Mesendoderm (in vitro differentiated cells): ENCODE data around the gene EBF3.

Experiments used
- DNase-seq: peaks from one replicate; pipeline ENCODE4 v3.0.0; 2013
- H2AK5ac ChIP-seq: 2 replicates; pipeline ENCODE4 v1.6.1; 2013; ENCODE audit warnings: low read length, inconsistent platforms
- H2BK120ac ChIP-seq: 2 replicates; pipeline ENCODE4 v1.6.1; 2013; ENCODE audit warnings: low read depth, mild to moderate bottlenecking, low read length, moderate library complexity, mixed read lengths
- H2BK15ac ChIP-seq: replicated peaks from 2 replicates; pipeline ENCODE4 v1.6.1; 2013; ENCODE audit warnings: low read depth, mild to moderate bottlenecking, moderate library complexity
- H2BK5ac ChIP-seq: 2 replicates; pipeline ENCODE4 v1.6.1; 2013; ENCODE audit warnings: low read length, inconsistent platforms
- H3K18ac ChIP-seq: 2 replicates; pipeline ENCODE4 v1.6.1; 2013; ENCODE audit warnings: mild to moderate bottlenecking, low read length, mixed read lengths
- H3K23ac ChIP-seq: one replicate; pipeline ENCODE4 v1.6.1; 2013; ENCODE audit warnings: low read length
- H3K27ac ChIP-seq: 2 replicates; pipeline ENCODE4 v1.5.1; 2013; ENCODE audit warnings: low read depth, mild to moderate bottlenecking, inconsistent platforms, low read length, moderate library complexity
- H3K27me3 ChIP-seq: 2 replicates; pipeline ENCODE4 v1.6.1; 2013; ENCODE audit warnings: low read length, control low read depth, mild to moderate bottlenecking, inconsistent platforms; ENCODE audit not compliant: insufficient read depth, poor library complexity
- H3K36me3 ChIP-seq: 2 replicates; pipeline ENCODE4 v1.6.1; 2013; ENCODE audit warnings: low read length, inconsistent platforms; ENCODE audit not compliant: control insufficient read depth, insufficient read depth
- H3K4ac ChIP-seq: one replicate; pipeline ENCODE4 v1.6.1; 2013; ENCODE audit warnings: low read depth, mild to moderate bottlenecking, low read length, moderate library complexity
- H3K4me1 ChIP-seq: 2 replicates; pipeline ENCODE4 v1.6.1; 2013; ENCODE audit warnings: low read depth, low read length, inconsistent platforms; ENCODE audit not compliant: control insufficient read depth
- H3K4me2 ChIP-seq: 2 replicates; pipeline ENCODE4 v1.6.1; 2013; ENCODE audit warnings: low read length
- H3K4me3 ChIP-seq: 2 replicates; pipeline ENCODE4 v1.5.1; 2013; ENCODE audit warnings: mild to moderate bottlenecking, low read length
- H3K56ac ChIP-seq: one replicate; pipeline ENCODE4 v1.6.1; 2013; ENCODE audit warnings: low read length
- H3K79me1 ChIP-seq: 2 replicates; pipeline ENCODE4 v1.6.1; 2013; ENCODE audit warnings: low read length, inconsistent platforms
- H3K79me2 ChIP-seq: 2 replicates; pipeline ENCODE4 v1.6.1; 2013; ENCODE audit warnings: mild to moderate bottlenecking, low read length; ENCODE audit not compliant: control insufficient read depth, insufficient read depth
- H3K9ac ChIP-seq: 2 replicates; pipeline ENCODE4 v1.6.1; 2013; ENCODE audit warnings: low read length, inconsistent platforms
- H4K5ac ChIP-seq: one replicate; pipeline ENCODE4 v1.6.1; 2013; ENCODE audit warnings: low read length
- H4K8ac ChIP-seq: one replicate; pipeline ENCODE4 v1.6.1; 2013; ENCODE audit warnings: low read depth, mild to moderate bottlenecking, control low read depth, low read length, moderate library complexity
- WGBS: extraction: QIAGEN DNeasy Blood & Tissue Kit; methylation state at CpG from one replicate; pipeline ENCODE4 v1.1.7; 2013; ENCODE audit warnings: low lambda C conversion rate, missing lambda C conversion rate; ENCODE audit not compliant: insufficient coverage; ENCODE audit errors: extremely low coverage; 5-methylcytosine and 5-hydroxymethylcytosine counted together

Gene EBF3

DNA sequence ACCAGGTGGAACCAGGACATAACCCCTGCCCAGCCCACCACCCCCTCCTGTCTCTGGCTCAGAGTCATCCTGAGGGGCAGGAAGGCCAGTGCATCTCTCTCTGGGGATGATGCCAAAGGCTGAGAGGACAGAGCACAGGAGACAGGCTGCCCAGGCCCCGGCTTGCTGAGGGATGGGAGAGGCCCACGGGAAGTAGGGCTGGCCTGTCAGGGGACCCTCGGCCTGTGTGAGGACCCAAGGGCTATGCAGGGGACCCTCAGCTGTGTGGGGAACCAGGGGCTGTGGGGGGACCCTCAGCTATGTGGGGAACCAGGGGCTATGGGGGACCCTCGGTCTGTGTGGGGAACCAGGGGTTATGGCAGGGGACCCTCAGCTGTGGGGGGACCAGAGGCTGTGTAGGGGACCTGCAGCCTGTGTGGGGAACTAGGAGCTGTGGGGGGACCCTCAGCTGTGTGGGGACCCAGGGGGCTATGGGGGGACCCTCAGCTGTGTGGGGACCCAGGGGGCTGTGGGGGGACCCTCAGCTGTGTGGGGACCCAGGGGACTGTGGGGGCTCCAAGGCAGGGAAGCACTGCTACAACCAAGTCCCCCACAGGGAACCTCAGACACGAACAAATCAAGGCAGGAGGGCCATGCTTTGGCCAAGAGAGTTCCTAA, 27.7 kb downstream of the EBF3 start:
- H2AK5ac ChIP-seq: no peak overlapping the region
- H3K18ac ChIP-seq: no peak overlapping the region
- H3K56ac ChIP-seq: no peak overlapping the region
- H3K36me3 ChIP-seq: no peaks in the 10 kb centered on the region
- no peak overlapping the region for H3K4ac ChIP-seq
- no peaks in the 10 kb centered on the region for H3K27me3 ChIP-seq
- no peak overlapping the region for H3K4me3 ChIP-seq
- H2BK15ac ChIP-seq: no peak overlapping the region
- no peaks in the 10 kb centered on the region for H3K4me1 ChIP-seq
- H3K79me1 ChIP-seq: no peaks in the 10 kb centered on the region
- WGBS: no CpG with 5 or more reads among the region's 5 CpGs
- H2BK5ac ChIP-seq: no peak overlapping the region
- no peak for DNase-seq
- H3K27ac ChIP-seq: no peak overlapping the region
- no peaks in the 10 kb centered on the region for H3K79me2 ChIP-seq
- no peak overlapping the region for H3K23ac ChIP-seq
- H4K8ac ChIP-seq: no peak overlapping the region
- H3K4me2 ChIP-seq: no peak overlapping the region
- H2BK120ac ChIP-seq: no peak overlapping the region
- H4K5ac ChIP-seq: no peak overlapping the region
- H3K9ac ChIP-seq: no peak overlapping the region

DNA sequence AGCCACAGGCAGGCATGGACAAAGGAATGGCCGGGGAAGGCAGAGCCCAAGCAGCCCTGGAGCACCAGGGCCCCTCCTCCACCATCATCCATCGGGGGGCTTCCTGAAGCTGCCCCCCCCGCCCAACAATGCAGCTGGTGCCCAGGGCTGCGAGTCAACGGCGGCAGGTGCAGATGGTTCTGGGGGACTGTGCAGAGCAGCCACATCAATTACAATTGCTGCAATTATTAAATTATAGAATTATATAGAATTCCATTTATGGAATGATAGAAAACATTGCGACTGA, 28.3 kb downstream of the EBF3 start:
- no peaks in the 10 kb centered on the region for H3K4me1 ChIP-seq
- H3K23ac ChIP-seq: no peak overlapping the region
- no peak overlapping the region for H3K56ac ChIP-seq
- no peak overlapping the region for H4K8ac ChIP-seq
- no CpG with 5 or more reads among the region's 7 CpGs for WGBS
- H3K79me1 ChIP-seq: no peaks in the 10 kb centered on the region
- no peak overlapping the region for H2BK120ac ChIP-seq
- H2BK15ac ChIP-seq: no peak overlapping the region
- H4K5ac ChIP-seq: no peak overlapping the region
- no peaks in the 10 kb centered on the region for H3K36me3 ChIP-seq
- H3K4me3 ChIP-seq: no peak overlapping the region
- no peak overlapping the region for H3K9ac ChIP-seq
- no peak overlapping the region for H3K4me2 ChIP-seq
- no peaks in the 10 kb centered on the region for H3K79me2 ChIP-seq
- no peak overlapping the region for H2BK5ac ChIP-seq
- DNase-seq: no peak
- H3K27me3 ChIP-seq: no peaks in the 10 kb centered on the region
- H2AK5ac ChIP-seq: no peak overlapping the region
- no peak overlapping the region for H3K4ac ChIP-seq
- H3K18ac ChIP-seq: no peak overlapping the region
- H3K27ac ChIP-seq: no peak overlapping the region

DNA sequence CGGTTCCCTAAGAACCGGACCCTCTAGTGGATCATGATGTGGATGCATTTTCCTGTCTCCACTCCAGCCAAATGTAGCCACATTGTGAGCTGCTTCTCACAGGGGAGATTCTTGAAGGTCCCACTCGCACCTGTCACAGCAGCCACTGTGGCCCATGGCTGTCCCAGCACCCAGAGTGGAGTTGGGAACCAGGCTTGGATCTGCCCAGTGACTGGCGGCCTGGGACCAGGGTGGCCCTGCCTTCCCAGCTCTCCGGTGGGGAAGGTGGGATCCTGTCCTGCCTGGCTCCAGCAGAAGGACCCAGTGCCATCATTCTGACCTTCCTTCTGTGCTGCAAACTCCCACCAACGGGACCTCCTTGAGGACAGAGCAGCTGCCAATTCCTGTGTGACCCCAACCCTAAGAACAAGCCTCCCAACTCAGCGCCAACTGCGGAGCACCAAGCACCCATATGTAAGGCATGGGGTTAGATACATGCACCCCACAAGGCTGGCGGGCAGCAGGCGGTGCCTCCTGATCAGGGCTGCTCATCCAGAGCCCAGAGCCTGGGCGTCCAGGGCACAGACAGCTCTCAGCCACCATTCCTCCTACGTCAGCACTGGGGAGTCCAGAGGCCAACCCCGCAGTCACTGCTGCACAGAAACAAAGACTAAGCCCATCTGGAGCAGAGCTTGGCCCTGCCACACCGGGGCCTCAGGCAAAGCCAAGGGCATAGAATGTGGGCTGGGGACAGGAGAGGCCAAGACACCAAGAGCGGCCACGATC, 28.8 kb downstream of the EBF3 start:
- Histone ChIP-seq H3K4me2 (no peak overlapping the region), H2BK120ac (no peak overlapping the region), H2BK5ac (no peak overlapping the region), H3K18ac (no peak overlapping the region), H4K8ac (no peak overlapping the region), H2AK5ac (no peak overlapping the region), H3K4me3 (no peak overlapping the region), H3K27ac (no peak overlapping the region), H3K23ac (no peak overlapping the region), H3K4me1 (no peaks in the 10 kb centered on the region), H3K36me3 (no peaks in the 10 kb centered on the region), H3K56ac (no peak overlapping the region), H3K79me1 (no peaks in the 10 kb centered on the region), H3K9ac (no peak overlapping the region), H3K79me2 (no peaks in the 10 kb centered on the region), H3K27me3 (no peaks in the 10 kb centered on the region), H4K5ac (no peak overlapping the region), H3K4ac (no peak overlapping the region), H2BK15ac (no peak overlapping the region)
- no peak for DNase-seq
- no CpG with 5 or more reads among the region's 16 CpGs for WGBS

DNA sequence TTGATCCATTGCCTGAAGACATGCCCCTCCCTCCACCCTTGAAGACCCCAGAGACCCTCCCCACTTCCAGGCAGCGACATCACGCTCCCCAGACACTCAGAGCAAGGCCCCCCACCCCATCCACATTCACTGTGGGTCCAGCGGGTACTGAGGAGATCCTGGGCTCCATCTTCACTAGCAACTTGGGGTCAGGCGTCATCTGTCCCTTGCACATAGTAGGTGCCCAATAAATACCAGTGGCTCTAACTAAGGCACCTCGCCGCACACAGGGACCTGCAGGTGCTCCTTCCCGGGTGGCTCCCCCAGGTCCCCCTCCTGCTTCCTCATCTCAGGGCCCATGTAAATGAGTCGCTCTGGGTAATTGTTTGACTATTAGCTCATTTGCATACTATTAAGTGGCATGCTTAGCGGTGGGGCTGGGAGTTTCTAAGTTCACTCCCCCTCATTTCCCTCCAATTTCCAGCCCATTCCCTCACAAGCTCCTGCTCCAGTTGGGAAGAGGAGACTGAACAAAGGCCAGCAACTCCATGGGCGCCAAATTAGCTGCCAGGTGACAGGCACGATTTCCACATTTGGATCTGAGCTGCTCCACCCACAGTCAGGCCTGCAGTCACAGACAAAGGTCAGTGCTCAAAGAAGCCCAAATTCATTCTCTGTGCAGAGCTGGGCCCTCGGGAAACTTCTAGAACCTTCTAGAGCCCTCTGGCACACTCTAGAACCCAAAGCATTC, 29.7 kb downstream of the EBF3 start:
- no peak overlapping the region for H2BK15ac ChIP-seq
- H3K4me2 ChIP-seq: no peak overlapping the region
- H3K18ac ChIP-seq: no peak overlapping the region
- H3K56ac ChIP-seq: no peak overlapping the region
- H3K27ac ChIP-seq: no peak overlapping the region
- no peak overlapping the region for H3K4me3 ChIP-seq
- H4K5ac ChIP-seq: no peak overlapping the region
- DNase-seq: no peak
- no peak overlapping the region for H4K8ac ChIP-seq
- no peak overlapping the region for H3K4ac ChIP-seq
- H3K4me1 ChIP-seq: no peaks in the 10 kb centered on the region
- H3K36me3 ChIP-seq: no peaks in the 10 kb centered on the region
- no CpG with 5 or more reads among the region's 12 CpGs for WGBS
- no peak overlapping the region for H2BK120ac ChIP-seq
- H2AK5ac ChIP-seq: no peak overlapping the region
- H3K23ac ChIP-seq: no peak overlapping the region
- no peaks in the 10 kb centered on the region for H3K79me1 ChIP-seq
- H3K9ac ChIP-seq: no peak overlapping the region
- H3K27me3 ChIP-seq: no peaks in the 10 kb centered on the region
- no peak overlapping the region for H2BK5ac ChIP-seq
- no peaks in the 10 kb centered on the region for H3K79me2 ChIP-seq

DNA sequence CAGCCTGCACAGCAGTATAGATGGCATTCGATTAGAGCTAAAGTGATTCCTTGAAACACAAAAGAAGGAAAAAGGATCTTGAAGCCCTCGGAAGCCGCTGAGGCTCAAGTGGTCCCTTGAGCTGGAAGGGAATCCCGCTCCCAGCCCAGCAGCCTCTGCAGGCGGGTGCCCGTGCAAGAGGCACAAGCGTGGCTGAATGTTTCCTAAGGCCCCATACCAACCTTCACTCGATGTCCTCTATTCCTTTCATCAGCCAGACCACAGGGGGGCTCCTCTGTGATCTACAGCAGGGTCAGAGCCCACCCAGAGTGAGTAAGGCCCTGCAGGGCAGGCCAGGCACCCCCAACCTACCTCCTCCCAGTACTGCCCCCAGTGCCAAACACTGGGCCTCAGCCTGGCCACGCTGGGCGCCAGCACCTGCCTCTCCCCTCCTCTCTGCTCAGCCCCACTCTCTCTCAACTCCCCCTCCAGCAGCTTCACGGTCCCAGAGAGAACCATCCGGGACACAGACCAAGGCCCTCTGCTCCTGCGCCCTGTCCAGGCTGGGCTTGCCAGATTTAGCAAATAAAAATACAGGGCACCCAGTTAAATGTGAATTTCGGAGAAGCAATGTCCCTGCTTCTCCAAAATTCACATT, 30.5 kb downstream of the EBF3 start:
- Histone ChIP-seq H3K36me3 (no peaks in the 10 kb centered on the region), H3K56ac (no peak overlapping the region), H3K18ac (no peak overlapping the region), H3K79me2 (no peaks in the 10 kb centered on the region), H2BK120ac (no peak overlapping the region), H2BK5ac (no peak overlapping the region), H2BK15ac (no peak overlapping the region), H3K9ac (no peak overlapping the region), H3K4ac (no peak overlapping the region), H3K23ac (no peak overlapping the region), H3K4me2 (no peak overlapping the region), H3K27ac (no peak overlapping the region), H4K5ac (no peak overlapping the region), H3K4me1 (peaks cover 3% of the 10 kb centered on the region), H3K27me3 (no peaks in the 10 kb centered on the region), H4K8ac (no peak overlapping the region), H3K79me1 (no peaks in the 10 kb centered on the region), H3K4me3 (no peak overlapping the region), H2AK5ac (no peak overlapping the region)
- DNase-seq: no peak
- WGBS: no CpG with 5 or more reads among the region's 14 CpGs
